Gastrocnemius medialis (tissue), 4 donors: Measurements from ENCODE around the gene PDK4.

Experiments used
- POLR2A ChIP-seq, 2 donors: fragments of 450-650 bp; IDR thresholded peaks; one replicate each; pipeline ENCODE4 v1.6.1; 2017; ENCODE audit warnings: antibody characterized with exemption in 2 of 2, mild to moderate bottlenecking in 2 of 2, moderate library complexity in 2 of 2
- TF ChIP-seq, protein P1 (sequence below), 5 experiments: fragments of 450-650 bp in 3 of 5; fragments of 200-600 bp in 2 of 5; sonication (generic) in 2 of 5; IDR thresholded peaks in 4 of 5; conservative IDR thresholded peaks in 1 of 5; 1 replicate in 4 of 5; 2 replicates in 1 of 5; pipeline ENCODE4 v1.5.1; 2016 to 2019; ENCODE audit warnings: antibody characterized with exemption in 5 of 5, mild to moderate bottlenecking in 3 of 5, moderate library complexity in 3 of 5

- TF ChIP-seq, protein P1, sequence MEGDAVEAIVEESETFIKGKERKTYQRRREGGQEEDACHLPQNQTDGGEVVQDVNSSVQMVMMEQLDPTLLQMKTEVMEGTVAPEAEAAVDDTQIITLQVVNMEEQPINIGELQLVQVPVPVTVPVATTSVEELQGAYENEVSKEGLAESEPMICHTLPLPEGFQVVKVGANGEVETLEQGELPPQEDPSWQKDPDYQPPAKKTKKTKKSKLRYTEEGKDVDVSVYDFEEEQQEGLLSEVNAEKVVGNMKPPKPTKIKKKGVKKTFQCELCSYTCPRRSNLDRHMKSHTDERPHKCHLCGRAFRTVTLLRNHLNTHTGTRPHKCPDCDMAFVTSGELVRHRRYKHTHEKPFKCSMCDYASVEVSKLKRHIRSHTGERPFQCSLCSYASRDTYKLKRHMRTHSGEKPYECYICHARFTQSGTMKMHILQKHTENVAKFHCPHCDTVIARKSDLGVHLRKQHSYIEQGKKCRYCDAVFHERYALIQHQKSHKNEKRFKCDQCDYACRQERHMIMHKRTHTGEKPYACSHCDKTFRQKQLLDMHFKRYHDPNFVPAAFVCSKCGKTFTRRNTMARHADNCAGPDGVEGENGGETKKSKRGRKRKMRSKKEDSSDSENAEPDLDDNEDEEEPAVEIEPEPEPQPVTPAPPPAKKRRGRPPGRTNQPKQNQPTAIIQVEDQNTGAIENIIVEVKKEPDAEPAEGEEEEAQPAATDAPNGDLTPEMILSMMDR (IDR thresholded peaks at IDR 0.05 in 4 of 5, conservative IDR thresholded peaks at IDR 0.05 in 1 of 5), result no peak
- TF ChIP-seq POLR2A (IDR thresholded peaks at IDR 0.05), result no peak
Observed at GRCh38 chr7:95539426-95539825, 56.9 kb downstream of the PDK4 start.
